HepG2 (cell line): ENCODE measurements around the gene IFIH1. TPM values are rescaled to one million over a fixed set of nuclear protein-coding genes. Genes with fewer than 3 reads are reported as not detected.

Source experiments
- AGO1 ChIP-seq: fragments of 200-400 bp; formaldehyde crosslinking; IDR thresholded peaks from 2 replicates; pipeline ENCODE4 v1.6.1; 2017; ENCODE audit warnings: mild to moderate bottlenecking, low read depth, low read length, moderate library complexity; ENCODE audit not compliant: poor library complexity, severe bottlenecking
- ATAD3A ChIP-seq: sonication (generic); formaldehyde crosslinking; IDR thresholded peaks from 2 replicates; pipeline ENCODE4 v1.4.0; 2020; ENCODE audit warnings: missing genetic modification reagents
- CAMTA2 ChIP-seq: sonication (generic); formaldehyde crosslinking; IDR thresholded peaks from 2 replicates; pipeline ENCODE4 v1.4.0; 2020; ENCODE audit warnings: mild to moderate bottlenecking, missing genetic modification reagents, borderline replicate concordance
- CBX5 ChIP-seq: sonication (generic); formaldehyde crosslinking; IDR thresholded peaks from 2 replicates; pipeline ENCODE4 v1.4.0; 2020; ENCODE audit warnings: missing genetic modification reagents, borderline replicate concordance
- CCAR2 ChIP-seq: fragments of 200-400 bp; formaldehyde crosslinking; optimal IDR thresholded peaks from 2 replicates; pipeline ENCODE3; 2018; ENCODE audit warnings: low read depth, mild to moderate bottlenecking, low read length, moderate library complexity
- CEBPG ChIP-seq: IDR thresholded peaks from 2 replicates; pipeline ENCODE4 v1.6.1; 2016
- ETV5 ChIP-seq: IDR thresholded peaks from 2 replicates; pipeline ENCODE4 v1.6.1; 2018; ENCODE audit warnings: missing biosample characterization, missing genetic modification reagents, inconsistent platforms, borderline replicate concordance
- ETV6 ChIP-seq: sonication (generic); formaldehyde crosslinking; conservative IDR thresholded peaks from 2 replicates; pipeline ENCODE4 v1.4.0; 2020; ENCODE audit warnings: missing genetic modification reagents
- FLYWCH1 ChIP-seq: sonication (generic); formaldehyde crosslinking; IDR thresholded peaks from 2 replicates; pipeline ENCODE4 v1.8.1; 2023; ENCODE audit warnings: mild to moderate bottlenecking, missing genetic modification reagents
- FOXJ3 ChIP-seq: sonication (generic); formaldehyde crosslinking; IDR thresholded peaks from 2 replicates; pipeline ENCODE4 v1.4.0; 2020; ENCODE audit warnings: missing genetic modification reagents, mild to moderate bottlenecking, borderline replicate concordance
- GLI4 ChIP-seq: sonication (generic); formaldehyde crosslinking; IDR thresholded peaks from 2 replicates; pipeline ENCODE4 v1.5.1; 2020; ENCODE audit warnings: missing genetic modification reagents, mild to moderate bottlenecking, moderate library complexity, borderline replicate concordance
- GTF2F1 ChIP-seq: fragments of 150-350 bp; IDR thresholded peaks from 2 replicates; pipeline ENCODE4 v1.6.1; 2014; ENCODE audit warnings: low read length
- MED8 ChIP-seq: sonication (generic); formaldehyde crosslinking; IDR thresholded peaks from 2 replicates; pipeline ENCODE4 v1.8.1; 2023; ENCODE audit warnings: mild to moderate bottlenecking, missing genetic modification reagents; ENCODE audit not compliant: insufficient replicate concordance
- PCBP2 ChIP-seq: fragments of 200-400 bp; formaldehyde crosslinking; optimal IDR thresholded peaks from 2 replicates; pipeline ENCODE3; 2018; ENCODE audit warnings: low read length, low read depth; ENCODE audit not compliant: poor library complexity, severe bottlenecking
- PHF20 ChIP-seq: sonication (generic); formaldehyde crosslinking; IDR thresholded peaks from 2 replicates; pipeline ENCODE4 v1.5.0; 2020; ENCODE audit warnings: mild to moderate bottlenecking, missing genetic modification reagents
- RBFOX2 ChIP-seq: fragments of 200-400 bp; formaldehyde crosslinking; IDR thresholded peaks from 2 replicates; pipeline ENCODE4 v1.6.1; 2017; ENCODE audit warnings: low read depth, mild to moderate bottlenecking, low read length
- RFX3 ChIP-seq: IDR thresholded peaks from 2 replicates; pipeline ENCODE4 v1.6.1; 2016; ENCODE audit warnings: missing biosample characterization, missing genetic modification reagents
- SIN3B ChIP-seq: fragments of 150-350 bp; IDR thresholded peaks from 2 replicates; pipeline ENCODE4 v1.6.1; 2014; ENCODE audit warnings: low read length
- SUZ12 ChIP-seq: fragments of 150-350 bp; IDR thresholded peaks from 2 replicates; pipeline ENCODE4 v1.6.1; 2014; ENCODE audit warnings: low read depth, low read length
- THYN1 ChIP-seq: sonication (generic); formaldehyde crosslinking; IDR thresholded peaks from 2 replicates; pipeline ENCODE4 v1.8.1; 2023; ENCODE audit warnings: low read depth, mild to moderate bottlenecking, moderate library complexity, missing genetic modification reagents, borderline replicate concordance
- ZFP82 ChIP-seq: sonication (generic); formaldehyde crosslinking; IDR thresholded peaks from 2 replicates; pipeline ENCODE4 v1.5.1; 2020; ENCODE audit warnings: mild to moderate bottlenecking, missing genetic modification reagents, borderline replicate concordance
- ZNF10 ChIP-seq: sonication (generic); formaldehyde crosslinking; IDR thresholded peaks from 2 replicates; pipeline ENCODE4 v1.4.0; 2020; ENCODE audit warnings: mild to moderate bottlenecking, low read depth, missing genetic modification reagents, borderline replicate concordance
- ZNF225 ChIP-seq: sonication (generic); formaldehyde crosslinking; IDR thresholded peaks from 2 replicates; pipeline ENCODE4 v1.4.0; 2020; ENCODE audit warnings: mild to moderate bottlenecking, missing genetic modification reagents
- ZNF33A ChIP-seq: sonication (generic); formaldehyde crosslinking; IDR thresholded peaks from 2 replicates; pipeline ENCODE4 v1.5.1; 2020; ENCODE audit warnings: missing genetic modification reagents, mild to moderate bottlenecking, moderate library complexity, borderline replicate concordance
- ZNF546 ChIP-seq: sonication (generic); formaldehyde crosslinking; conservative IDR thresholded peaks from 2 replicates; pipeline ENCODE4 v1.8.1; 2023; ENCODE audit warnings: mild to moderate bottlenecking, missing genetic modification reagents
- ZNF557 ChIP-seq: sonication (generic); formaldehyde crosslinking; IDR thresholded peaks from 2 replicates; pipeline ENCODE4 v1.4.0; 2020; ENCODE audit warnings: missing genetic modification reagents
- ZNF574 ChIP-seq: sonication (generic); formaldehyde crosslinking; IDR thresholded peaks from 2 replicates; pipeline ENCODE4 v1.4.0; 2020; ENCODE audit warnings: missing genetic modification reagents
- ZNF644 ChIP-seq: IDR thresholded peaks from 2 replicates; pipeline ENCODE4 v1.6.1; 2016; ENCODE audit warnings: low read depth
- ZNF83 ChIP-seq: sonication (generic); formaldehyde crosslinking; IDR thresholded peaks from 2 replicates; pipeline ENCODE4 v1.4.0; 2020; ENCODE audit warnings: missing genetic modification reagents, mild to moderate bottlenecking, borderline replicate concordance
- ZNF883 ChIP-seq: sonication (generic); formaldehyde crosslinking; IDR thresholded peaks from 2 replicates; pipeline ENCODE4 v1.5.1; 2020; ENCODE audit warnings: mild to moderate bottlenecking, missing genetic modification reagents; ENCODE audit errors: not compliant biosample characterization
- polyA plus RNA-seq, 8 experiments: library from polyadenylated mRNA; depleted of rRNA in 3 of 8; stranded (reverse) in 7 of 8; unstranded in 1 of 8; fragments of >200 nt; fragmentation: Illumina TruSeq in 4 of 8; extraction: Trizol in 4 of 8; gene quantifications; 2 replicates each; pipeline versions ENCODE4 v1.2.1 to v1.2.3, GENCODE V29; 2011 to 2016; ENCODE audit warnings: low read depth in 4 of 8, missing spikeins in 1 of 8, mixed read lengths in 1 of 8; ENCODE audit not compliant: insufficient read depth in 1 of 8
- total RNA-seq, 5 experiments: library from RNA; depleted of rRNA; stranded (reverse); fragments of >200 nt; fragmentation: Illumina TruSeq; extraction: Trizol; gene quantifications; 2 replicates each; pipeline ENCODE4 v1.2.3, GENCODE V29; 2016; ENCODE audit warnings: low read depth in 1 of 5

IFIH1 gene
- total and polyA plus RNA-seq, 2 of the 13 experiments (the other 11 are each of a cell fraction or from before 2014, with no cell fraction given) = 1.5 to 11.5 TPM

GRCh38 chr2:162343824-162344616 lies 25.5 kb upstream of the IFIH1 start, which contains the start of gene GCA (continued):
- peak; percentile 52 for TF ChIP-seq MED8 (CRISPR knock-in tag)
- no peak for TF ChIP-seq GTF2F1
- TF ChIP-seq THYN1 (CRISPR knock-in tag) = no peak
- TF ChIP-seq AGO1 = peak; percentile 79
- TF ChIP-seq ETV5 (CRISPR knock-in tag) = peak; percentile 17; the same call in 1 of the 2 replicates
- TF ChIP-seq ATAD3A = no peak
- peak; percentile 60; the same call in 1 of the 2 replicates for TF ChIP-seq ZNF644 (CRISPR knock-in tag)
- TF ChIP-seq ZNF883 (CRISPR knock-in tag) = peak; percentile 86
- peak; percentile 96 for TF ChIP-seq ZNF546 (CRISPR knock-in tag)
- peak; percentile 88 for TF ChIP-seq RBFOX2
- TF ChIP-seq ZNF83 = peak; percentile 94
- no peak; the same call in none of the 2 replicates for TF ChIP-seq SIN3B
- peak; percentile 81 for TF ChIP-seq ZNF574 (CRISPR knock-in tag)
- TF ChIP-seq CCAR2 = no peak
- TF ChIP-seq SUZ12 = no peak
- TF ChIP-seq ZFP82 (CRISPR knock-in tag) = no peak
- peak; percentile 93; the same call in 1 of the 2 replicates for TF ChIP-seq ZNF225
- TF ChIP-seq CEBPG (CRISPR knock-in tag) = no peak
- TF ChIP-seq ETV6 (CRISPR knock-in tag) = peak; percentile 93
- no peak for TF ChIP-seq PCBP2
- TF ChIP-seq CAMTA2 = peak; percentile 7; the same call in 1 of the 2 replicates
- TF ChIP-seq CBX5 (CRISPR knock-in tag) = no peak; the same call in 1 of the 2 replicates
- no peak for TF ChIP-seq ZNF557
- TF ChIP-seq ZNF10 = no peak
- TF ChIP-seq FLYWCH1 (CRISPR knock-in tag) = no peak
- TF ChIP-seq GLI4 (CRISPR knock-in tag) = 0 out of 2 replicates have a peak, but pooled peaks have one; percentile 24
- peak; percentile 74 for TF ChIP-seq PHF20
- TF ChIP-seq ZNF33A = no peak
- TF ChIP-seq FOXJ3 (CRISPR knock-in tag) = no peak
- no peak for TF ChIP-seq RFX3
